SU-DHL-6 (cell line): ENCODE results near the gene SHQ1.

Source experiments
- EZH2phosphoT487 ChIP-seq: fragments of 200-600 bp; sonication (generic), shearing (Covaris generic); conservative IDR thresholded peaks from 2 replicates; pipeline ENCODE4 v1.6.1; 2018; ENCODE audit warnings: mild to moderate bottlenecking, antibody characterized with exemption, low read length, moderate library complexity, mixed read lengths
- TF ChIP-seq, protein P1 (sequence below): fragments of 200-600 bp; sonication (generic); IDR thresholded peaks from one replicate; pipeline ENCODE4 v1.5.1; 2017; ENCODE audit warnings: antibody characterized with exemption, mild to moderate bottlenecking, low read length, moderate library complexity; ENCODE audit not compliant: insufficient read depth, poor library complexity, severe bottlenecking

DNA sequence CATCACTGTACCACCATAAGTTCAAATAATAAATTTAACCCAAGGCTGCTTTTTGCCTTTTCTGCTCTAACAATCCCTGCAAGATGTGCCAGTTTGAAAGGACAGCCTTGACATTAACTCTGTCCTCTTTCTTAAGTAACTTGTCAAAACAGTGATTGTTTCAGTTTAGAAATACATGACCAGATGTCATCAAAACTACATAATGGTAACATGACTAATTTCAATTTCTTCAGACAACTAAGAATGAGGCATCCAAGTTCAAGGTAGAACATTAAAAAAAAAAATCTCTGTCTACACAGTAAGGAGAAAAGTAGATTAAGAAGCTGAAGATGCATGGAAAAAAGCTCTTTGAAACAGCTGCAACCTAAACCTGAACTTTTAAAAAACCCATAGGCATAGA is 47.4 kb downstream of the SHQ1 start:
- TF ChIP-seq, protein P1, sequence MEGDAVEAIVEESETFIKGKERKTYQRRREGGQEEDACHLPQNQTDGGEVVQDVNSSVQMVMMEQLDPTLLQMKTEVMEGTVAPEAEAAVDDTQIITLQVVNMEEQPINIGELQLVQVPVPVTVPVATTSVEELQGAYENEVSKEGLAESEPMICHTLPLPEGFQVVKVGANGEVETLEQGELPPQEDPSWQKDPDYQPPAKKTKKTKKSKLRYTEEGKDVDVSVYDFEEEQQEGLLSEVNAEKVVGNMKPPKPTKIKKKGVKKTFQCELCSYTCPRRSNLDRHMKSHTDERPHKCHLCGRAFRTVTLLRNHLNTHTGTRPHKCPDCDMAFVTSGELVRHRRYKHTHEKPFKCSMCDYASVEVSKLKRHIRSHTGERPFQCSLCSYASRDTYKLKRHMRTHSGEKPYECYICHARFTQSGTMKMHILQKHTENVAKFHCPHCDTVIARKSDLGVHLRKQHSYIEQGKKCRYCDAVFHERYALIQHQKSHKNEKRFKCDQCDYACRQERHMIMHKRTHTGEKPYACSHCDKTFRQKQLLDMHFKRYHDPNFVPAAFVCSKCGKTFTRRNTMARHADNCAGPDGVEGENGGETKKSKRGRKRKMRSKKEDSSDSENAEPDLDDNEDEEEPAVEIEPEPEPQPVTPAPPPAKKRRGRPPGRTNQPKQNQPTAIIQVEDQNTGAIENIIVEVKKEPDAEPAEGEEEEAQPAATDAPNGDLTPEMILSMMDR, result no peak
- TF ChIP-seq EZH2phosphoT487, result no peak
